Fibroblast of lung (primary cell): Measurements from ENCODE around the gene SEC24B. TPM values are rescaled to one million over a fixed set of nuclear protein-coding genes. Genes with fewer than 3 reads are reported as not detected.

ENCODE experiments used
- DNase-seq, 2 donors: peaks; one replicate each; pipeline versions ENCODE4 v3.0.0 to v3.0.0-alpha.2; 2010; ENCODE audit warnings: low read depth in 2 of 2
- H2AFZ ChIP-seq: 2 replicates; pipeline ENCODE4 v1.5.1; 2012; ENCODE audit warnings: low read length, control low read depth, inconsistent platforms
- H3K27ac ChIP-seq: 2 replicates; pipeline ENCODE4 v1.5.1; 2011; ENCODE audit warnings: low read length, control low read depth; ENCODE audit not compliant: insufficient read depth
- H3K27me3 ChIP-seq: 2 replicates; pipeline ENCODE4 v1.5.1; 2011; ENCODE audit warnings: mild to moderate bottlenecking, low read length; ENCODE audit not compliant: control insufficient read depth, insufficient read depth
- H3K36me3 ChIP-seq: 2 replicates; pipeline ENCODE4 v1.5.1; 2011; ENCODE audit warnings: low read length; ENCODE audit not compliant: control insufficient read depth, insufficient read depth
- H3K4me1 ChIP-seq: 2 replicates; pipeline ENCODE4 v1.5.1; 2011; ENCODE audit warnings: low read length; ENCODE audit not compliant: control insufficient read depth, insufficient read depth; ENCODE audit errors: extremely low read depth
- H3K4me2 ChIP-seq: 2 replicates; pipeline ENCODE4 v1.5.1; 2011; ENCODE audit warnings: low read length, control low read depth; ENCODE audit not compliant: insufficient read depth; ENCODE audit errors: extremely low read depth
- H3K4me3 ChIP-seq, 4 experiments: fragments of 200-600 bp in 1 of 4; sonication (generic) in 1 of 4; replicated peaks in 1 of 4; 2 replicates each; pipeline ENCODE4 v1.5.1; 2011 to 2016; ENCODE audit warnings: low read length in 4 of 4, low read depth in 3 of 4, mild to moderate bottlenecking in 3 of 4, control low read depth in 2 of 4, inconsistent platforms in 1 of 4, mixed read lengths in 1 of 4; ENCODE audit not compliant: insufficient read depth in 1 of 4; ENCODE audit errors: control extremely low read depth in 1 of 4
- H3K79me2 ChIP-seq: 2 replicates; pipeline ENCODE4 v1.5.1; 2012; ENCODE audit warnings: mild to moderate bottlenecking, low read length, inconsistent platforms; ENCODE audit not compliant: control insufficient read depth, insufficient read depth
- H3K9ac ChIP-seq: 2 replicates; pipeline ENCODE4 v1.5.1; 2011; ENCODE audit warnings: mild to moderate bottlenecking, low read length, control low read depth; ENCODE audit not compliant: insufficient read depth
- H3K9me3 ChIP-seq: 2 replicates; pipeline ENCODE4 v1.5.1; 2012; ENCODE audit warnings: low read depth, low read length; ENCODE audit not compliant: control insufficient read depth, insufficient read depth
- H4K20me1 ChIP-seq: 2 replicates; pipeline ENCODE4 v1.5.1; 2011; ENCODE audit warnings: low read length; ENCODE audit not compliant: control insufficient read depth, insufficient read depth; ENCODE audit errors: extremely low read depth
- CTCF ChIP-seq, 2 donors: IDR thresholded peaks in 1 of 2; conservative IDR thresholded peaks in 1 of 2; 1 replicate in 1 of 2; 2 replicates in 1 of 2; pipeline ENCODE4 v1.5.1; 2011 to 2012; ENCODE audit warnings: low read length in 2 of 2, control low read depth in 1 of 2, inconsistent platforms in 1 of 2, low read depth in 1 of 2, mild to moderate bottlenecking in 1 of 2
- EZH2 ChIP-seq: IDR thresholded peaks from 2 replicates; pipeline ENCODE4 v1.5.1; 2012; ENCODE audit warnings: low read length, control low read depth, mild to moderate bottlenecking; ENCODE audit errors: missing control alignments
- polyA minus RNA-seq: library from RNA; depleted of rRNA, polyadenylated mRNA; stranded (reverse); fragments of >200 nt; gene quantifications from 2 replicates; pipeline ENCODE4 v1.2.3, GENCODE V29; 2011; ENCODE audit warnings: low replicate concordance
- polyA plus RNA-seq, 2 donors: library from polyadenylated mRNA; depleted of rRNA in 1 of 2; stranded (reverse) in 1 of 2; unstranded in 1 of 2; fragments of >200 nt; gene quantifications; 2 replicates each; pipeline ENCODE4 v1.2.1, GENCODE V29; 2011 to 2012; ENCODE audit warnings: missing spikeins in 1 of 2
- total RNA-seq: library from RNA; depleted of rRNA; stranded (reverse); fragments of >200 nt; gene quantifications from 2 replicates; pipeline ENCODE4 v1.2.1, GENCODE V29; 2014

The SEC24B gene
- total RNA-seq (12.1 and 16.3 TPM in 2 replicates), polyA plus RNA-seq (42.6 and 47.9 TPM in 2 replicates), polyA minus RNA-seq (42.3 and 59.3 TPM in 2 replicates)
- 17.5 and 19.1 TPM in 2 replicates for polyA plus RNA-seq (2012)

DNA sequence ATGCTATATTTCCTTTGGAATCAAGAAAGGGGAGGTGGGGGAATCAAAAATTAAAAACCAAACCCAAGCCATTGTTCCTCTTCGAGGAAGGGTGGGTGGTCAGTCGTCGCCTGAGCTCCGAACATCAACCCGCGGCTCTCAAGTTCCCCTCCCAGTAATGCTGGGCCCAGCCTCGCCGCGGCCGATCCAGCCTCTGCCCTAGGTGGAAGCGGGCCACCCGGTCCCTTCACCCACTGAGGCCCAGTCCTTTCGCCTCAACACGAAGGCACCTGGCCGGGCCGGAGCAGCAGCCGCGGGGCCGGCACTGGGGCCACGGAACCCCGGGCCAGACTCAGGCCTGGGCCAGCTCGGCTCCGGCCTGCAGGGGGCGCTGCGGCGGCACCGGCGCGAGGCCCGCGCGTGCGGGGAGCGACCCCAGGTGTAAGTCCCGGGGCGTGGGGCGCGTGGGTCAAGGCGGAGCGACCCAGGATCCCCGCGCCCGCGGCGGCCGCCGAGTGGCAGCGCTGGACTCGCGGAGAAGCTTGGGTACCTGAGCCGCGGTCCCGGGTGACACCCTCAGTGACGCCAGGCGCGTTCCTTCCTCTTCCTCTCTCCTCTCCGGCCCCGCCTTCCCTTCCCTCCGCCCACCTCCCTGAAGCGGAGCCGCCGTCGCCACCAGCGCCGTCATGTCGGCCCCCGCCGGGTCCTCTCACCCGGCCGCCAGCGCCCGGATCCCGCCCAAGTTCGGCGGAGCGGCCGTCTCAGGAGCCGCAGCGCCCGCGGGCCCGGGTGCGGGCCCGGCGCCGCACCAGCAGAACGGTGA is at the start of gene SEC24B:
TSS of gene SEC24B (plus strand) at position 611 of the 802 bp plus-strand sequence. CDS start at position 666, 55 bp downstream.
- peaks cover 8% of the 10 kb centered on the region for H3K4me1 ChIP-seq
- no peak for TF ChIP-seq EZH2
- peak; percentile 39 to 72 for TF ChIP-seq CTCF (conservative IDR thresholded peaks at IDR 0.05 in 1 of 2, IDR thresholded peaks at IDR 0.05 in 1 of 2; ENCODE audit: low read depth in 1 of 2, low read length in 2 of 2)
- peak; percentile 72 to 77 for DNase-seq
- peak within 1 kb of the TSS; percentile 83 for H3K4me2 ChIP-seq
- H3K9ac ChIP-seq = peak within 1 kb of the TSS; percentile 62
- H3K79me2 ChIP-seq = peaks cover 44% of the 10 kb centered on the region
- H3K36me3 ChIP-seq = no peaks in the 10 kb centered on the region
- H3K27me3 ChIP-seq = no peaks in the 10 kb centered on the region
- H2AFZ ChIP-seq = peak within 1 kb of the TSS; percentile 66
- peak within 1 kb of the TSS; percentile 71 to 96 (median 80) for H3K4me3 ChIP-seq
- H3K9me3 ChIP-seq = no peaks in the 10 kb centered on the region
- peak within 1 kb of the TSS; percentile 73 for H3K27ac ChIP-seq
- H4K20me1 ChIP-seq = peaks cover 6% of the 10 kb centered on the region

GRCh38 chr4:109383823-109384222 is 49.8 kb upstream of the SEC24B start:
- Histone ChIP-seq H3K79me2 (no peaks in the 10 kb centered on the region), H3K27me3 (no peaks in the 10 kb centered on the region), H3K9me3 (no peaks in the 10 kb centered on the region), H3K4me2 (no peak overlapping the region), H3K4me3 (no peak overlapping the region), H2AFZ (no peak overlapping the region), H3K9ac (no peak overlapping the region), H4K20me1 (no peaks in the 10 kb centered on the region), H3K4me1 (no peaks in the 10 kb centered on the region), H3K36me3 (no peaks in the 10 kb centered on the region), H3K27ac (no peak overlapping the region)
- TF ChIP-seq CTCF (conservative IDR thresholded peaks at IDR 0.05 in 1 of 2, IDR thresholded peaks at IDR 0.05 in 1 of 2; ENCODE audit: low read depth in 1 of 2, low read length in 2 of 2) = no peak
- TF ChIP-seq EZH2 = no peak
- DNase-seq = no peak

GRCh38 chr4:109385260-109385659 is 48.4 kb upstream of the SEC24B start:
- TF ChIP-seq EZH2 (no peak), CTCF (conservative IDR thresholded peaks at IDR 0.05 in 1 of 2, IDR thresholded peaks at IDR 0.05 in 1 of 2; ENCODE audit: low read depth in 1 of 2, low read length in 2 of 2) (no peak)
- H3K9me3 ChIP-seq = no peaks in the 10 kb centered on the region
- no peaks in the 10 kb centered on the region for H3K4me1 ChIP-seq
- no peak overlapping the region for H2AFZ ChIP-seq
- no peak overlapping the region for H3K9ac ChIP-seq
- H3K36me3 ChIP-seq = no peaks in the 10 kb centered on the region
- no peaks in the 10 kb centered on the region for H4K20me1 ChIP-seq
- no peak overlapping the region for H3K4me3 ChIP-seq
- H3K27ac ChIP-seq = no peak overlapping the region
- no peaks in the 10 kb centered on the region for H3K27me3 ChIP-seq
- no peak overlapping the region for H3K4me2 ChIP-seq
- DNase-seq = no peak
- no peaks in the 10 kb centered on the region for H3K79me2 ChIP-seq
